ENCODE data around the gene PRKCQ. TPM values are rescaled to one million over a fixed set of nuclear protein-coding genes. Genes with fewer than 3 reads are reported as not detected.

PRKCQ gene
- total and polyA plus RNA-seq, 3 experiments from 2014 or later, result 44.1 to 55.3 (median 46.7) TPM

DNA sequence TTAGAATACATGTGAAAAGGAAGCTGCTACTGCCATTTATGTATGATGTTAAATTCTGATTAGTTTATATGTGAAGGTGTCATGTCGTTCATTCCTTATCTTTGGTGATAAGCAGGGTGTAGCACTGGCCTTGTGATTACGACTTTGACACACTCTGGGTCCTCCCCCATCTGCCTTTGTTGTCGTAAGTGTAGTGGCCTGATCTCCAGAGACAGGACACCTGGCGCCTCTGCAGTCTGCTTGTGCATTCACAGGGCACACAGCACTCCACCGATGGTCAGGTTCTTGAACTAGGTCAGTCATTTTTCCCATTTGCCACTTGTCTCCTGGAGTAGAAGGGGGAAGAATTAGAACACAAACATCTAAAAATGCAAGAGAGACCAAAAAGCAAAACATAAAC lies 186.0 kb downstream of the PRKCQ start:
- Mint-ChIP-seq H3K27me3 (no peaks in the 10 kb centered on the region), H3K4me3 (no peak overlapping the region), H3K9me3 (peaks cover 14 to 20% (median 18%) of the 10 kb centered on the region in 5 donors), H3K27ac (no peak overlapping the region), H3K4me1 (no peaks in the 10 kb centered on the region), H3K36me3 (peaks cover 3 to 21% (median 4%) of the 10 kb centered on the region in 3 donors)
- H3K4me3 ChIP-seq (ENCODE audit: low read length), result no peak overlapping the region
- no peaks in the 10 kb centered on the region for H3K4me1 ChIP-seq (ENCODE audit: insufficient read depth, low read length)
- no peak overlapping the region for H3K27ac ChIP-seq (ENCODE audit: low read depth, low read length)
- no peaks in the 10 kb centered on the region for H3K36me3 ChIP-seq (ENCODE audit: insufficient read depth, low read length)
- no peaks in the 10 kb centered on the region for H3K9me3 ChIP-seq (ENCODE audit: low read length)
- DNase-seq, result no peak
- ChIA-PET POLR2A (interaction anchor here (0.6 kb wide), 1 partner anchor 118 kb away, joined by 3 read pairs; no protein-coding TSS in a partner anchor), CTCF (no interaction called here)
- H3K27me3 ChIP-seq (ENCODE audit: insufficient read depth, low read length, poor library complexity, severe bottlenecking), result no peaks in the 10 kb centered on the region

DNA sequence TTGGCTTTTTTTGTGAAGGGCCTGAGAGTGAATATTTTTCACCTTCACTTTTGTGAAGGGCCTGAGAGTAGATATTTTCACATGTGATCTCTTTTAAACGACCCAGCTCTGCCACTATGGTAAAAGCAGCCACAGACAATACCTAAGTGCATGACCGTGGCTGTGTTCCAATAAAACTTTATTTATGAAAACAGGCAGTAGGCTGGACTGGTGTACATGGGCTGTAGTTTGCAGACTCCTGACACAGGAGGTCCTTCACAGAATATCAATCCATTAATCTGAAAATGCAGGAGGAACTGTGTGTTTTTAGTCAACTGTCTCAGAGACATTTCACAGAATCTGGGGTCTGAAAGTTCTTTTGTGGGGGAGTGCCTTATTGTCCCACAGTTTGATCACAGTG lies 186.9 kb downstream of the PRKCQ start:
- no peaks in the 10 kb centered on the region for H3K4me1 Mint-ChIP-seq
- no peak overlapping the region for H3K4me3 Mint-ChIP-seq
- no peak overlapping the region for H3K27ac ChIP-seq (ENCODE audit: low read depth, low read length)
- H3K27ac Mint-ChIP-seq, result peak overlapping the region in 1 of 8 donors; percentile 7
- no peaks in the 10 kb centered on the region for H3K9me3 ChIP-seq (ENCODE audit: low read length)
- peaks cover 14 to 20% (median 18%) of the 10 kb centered on the region in 5 donors for H3K9me3 Mint-ChIP-seq
- H3K27me3 Mint-ChIP-seq, result no peaks in the 10 kb centered on the region
- H3K36me3 Mint-ChIP-seq, result peaks cover 3 to 21% (median 4%) of the 10 kb centered on the region in 3 donors
- H3K4me3 ChIP-seq (ENCODE audit: low read length), result no peak overlapping the region
- H3K27me3 ChIP-seq (ENCODE audit: insufficient read depth, low read length, poor library complexity, severe bottlenecking), result no peaks in the 10 kb centered on the region
- CTCF ChIA-PET, result interaction anchor here (1.0 kb wide), 1 partner anchor 379 kb away, joined by 3 read pairs; no protein-coding TSS in a partner anchor
- DNase-seq, result no peak
- no peaks in the 10 kb centered on the region for H3K36me3 ChIP-seq (ENCODE audit: insufficient read depth, low read length)
- H3K4me1 ChIP-seq (ENCODE audit: insufficient read depth, low read length), result no peaks in the 10 kb centered on the region
- POLR2A ChIA-PET, result no interaction called here

DNA sequence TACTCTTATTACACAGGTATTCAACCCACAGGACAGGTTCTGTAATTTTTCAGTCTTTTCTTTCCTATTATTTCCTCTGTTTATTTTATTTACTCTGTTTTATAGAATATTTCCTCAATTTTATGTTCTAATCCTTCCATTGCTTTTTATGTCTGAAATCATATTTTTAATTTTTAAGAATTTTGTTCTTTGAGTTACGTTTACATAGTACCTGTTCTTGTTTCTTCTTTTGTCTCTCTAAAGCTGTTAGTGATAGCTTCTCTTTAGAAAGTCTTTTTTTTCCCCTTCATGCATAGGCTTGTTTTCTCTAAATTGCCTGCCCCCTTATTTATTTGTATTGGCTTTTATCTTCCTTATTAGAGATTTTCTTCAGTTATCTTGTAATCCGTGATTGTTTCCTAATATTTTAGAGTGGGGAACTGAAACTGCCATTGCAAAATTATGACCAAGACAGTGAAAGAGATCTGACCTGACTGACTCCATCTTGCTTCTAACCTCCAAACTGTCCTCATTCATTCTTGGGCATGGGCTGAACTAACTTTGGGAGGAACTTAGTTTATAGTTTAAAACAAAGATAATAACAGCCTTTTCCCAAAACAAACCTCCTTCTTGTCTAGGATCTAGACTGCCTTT lies 189.7 kb downstream of the PRKCQ start:
- Histone ChIP-seq H3K27ac (ENCODE audit: low read depth, low read length) (no peak overlapping the region), H3K9me3 (ENCODE audit: low read length) (no peaks in the 10 kb centered on the region), H3K4me1 (ENCODE audit: insufficient read depth, low read length) (no peaks in the 10 kb centered on the region), H3K27me3 (ENCODE audit: insufficient read depth, low read length, poor library complexity, severe bottlenecking) (no peaks in the 10 kb centered on the region), H3K36me3 (ENCODE audit: insufficient read depth, low read length) (no peaks in the 10 kb centered on the region), H3K4me3 (ENCODE audit: low read length) (no peak overlapping the region)
- no peaks in the 10 kb centered on the region for H3K4me1 Mint-ChIP-seq
- no peaks in the 10 kb centered on the region for H3K27me3 Mint-ChIP-seq
- CTCF ChIA-PET, result interaction anchor here (1.4 to 2.4 kb wide), 2 partner anchors 11 to 188 kb away, joined by 3 to 15 read pairs; no protein-coding TSS in a partner anchor
- H3K9me3 Mint-ChIP-seq, result peaks cover 14 to 20% (median 18%) of the 10 kb centered on the region in 5 donors
- no peak overlapping the region for H3K27ac Mint-ChIP-seq
- peaks cover 3 to 21% (median 4%) of the 10 kb centered on the region in 3 donors for H3K36me3 Mint-ChIP-seq
- no peak for DNase-seq
- no peak overlapping the region for H3K4me3 Mint-ChIP-seq
- POLR2A ChIA-PET, result no interaction called here

DNA sequence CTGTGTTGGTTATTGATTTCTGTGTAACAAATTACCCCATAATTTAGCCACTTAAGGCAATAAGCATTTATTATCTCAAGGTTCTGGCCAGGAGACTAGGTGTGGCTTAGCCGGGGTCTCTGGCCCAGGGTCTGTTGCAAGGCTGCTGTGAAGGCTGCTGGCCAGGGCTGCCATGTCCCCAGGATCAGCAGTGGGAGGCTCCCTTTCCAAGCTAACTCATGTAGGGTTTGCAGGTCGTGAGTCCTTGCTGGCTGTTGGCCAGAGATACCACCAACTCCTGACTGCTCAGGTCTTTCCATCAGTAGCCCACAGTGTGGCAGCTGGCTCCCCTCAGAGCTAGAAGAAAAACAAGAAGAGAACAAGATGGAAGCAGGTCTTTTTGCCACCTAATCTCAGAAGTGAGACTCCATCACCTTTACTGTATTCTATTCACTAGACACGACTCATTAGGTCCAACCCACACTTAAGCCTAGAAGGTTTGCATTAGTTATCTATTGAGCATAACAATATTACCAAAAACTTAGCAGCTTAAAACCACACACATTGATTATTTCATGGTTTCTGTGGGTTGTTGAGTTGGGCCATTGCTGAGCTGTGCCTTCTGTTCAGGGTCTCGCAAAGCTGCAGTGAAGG lies 191.7 kb downstream of the PRKCQ start:
- peaks cover 14 to 20% (median 18%) of the 10 kb centered on the region in 5 donors for H3K9me3 Mint-ChIP-seq
- Histone ChIP-seq H3K27ac (ENCODE audit: low read depth, low read length) (no peak overlapping the region), H3K9me3 (ENCODE audit: low read length) (no peaks in the 10 kb centered on the region), H3K4me1 (ENCODE audit: insufficient read depth, low read length) (no peaks in the 10 kb centered on the region), H3K27me3 (ENCODE audit: insufficient read depth, low read length, poor library complexity, severe bottlenecking) (no peaks in the 10 kb centered on the region), H3K4me3 (ENCODE audit: low read length) (no peak overlapping the region), H3K36me3 (ENCODE audit: insufficient read depth, low read length) (no peaks in the 10 kb centered on the region)
- H3K4me1 Mint-ChIP-seq, result no peaks in the 10 kb centered on the region
- CTCF ChIA-PET, result interaction anchor here (1.6 kb wide), 1 partner anchor 40 kb away, joined by 3 read pairs; no protein-coding TSS in a partner anchor
- no peak overlapping the region for H3K4me3 Mint-ChIP-seq
- H3K27ac Mint-ChIP-seq, result no peak overlapping the region
- H3K36me3 Mint-ChIP-seq, result peaks cover 1 to 21% (median 3%) of the 10 kb centered on the region in 3 donors
- POLR2A ChIA-PET, result no interaction called here
- H3K27me3 Mint-ChIP-seq, result no peaks in the 10 kb centered on the region
- no peak for DNase-seq

DNA sequence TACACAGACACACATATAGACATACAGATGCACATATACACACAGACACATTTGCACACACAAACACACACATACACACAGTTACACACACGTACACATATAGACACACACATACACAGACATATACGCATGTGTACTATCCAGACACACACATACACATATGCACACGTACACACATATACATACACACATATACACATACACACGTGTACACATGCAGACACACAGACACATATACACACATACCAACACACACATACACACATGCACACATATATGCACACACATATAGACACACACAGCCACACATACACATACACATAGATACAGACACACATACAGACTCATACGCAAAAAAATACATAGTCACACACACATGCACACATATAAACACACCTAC lies 193.1 kb downstream of the PRKCQ start:
- ChIA-PET CTCF (interaction anchor here (0.6 kb wide), 1 partner anchor 122 kb away, joined by 3 read pairs; no protein-coding TSS in a partner anchor), POLR2A (no interaction called here)
- H3K9me3 Mint-ChIP-seq, result peaks cover 14 to 21% (median 19%) of the 10 kb centered on the region in 5 donors
- H3K4me1 Mint-ChIP-seq, result peaks cover 6 to 8% (median 7%) of the 10 kb centered on the region in 3 donors
- peaks cover 0 to 28% (median 3%) of the 10 kb centered on the region in 3 donors for H3K36me3 Mint-ChIP-seq
- Histone ChIP-seq H3K36me3 (ENCODE audit: insufficient read depth, low read length) (no peaks in the 10 kb centered on the region), H3K27ac (ENCODE audit: low read depth, low read length) (no peak overlapping the region), H3K9me3 (ENCODE audit: low read length) (no peaks in the 10 kb centered on the region), H3K4me3 (ENCODE audit: low read length) (no peak overlapping the region), H3K27me3 (ENCODE audit: insufficient read depth, low read length, poor library complexity, severe bottlenecking) (no peaks in the 10 kb centered on the region), H3K4me1 (ENCODE audit: insufficient read depth, low read length) (peaks cover 6% of the 10 kb centered on the region)
- H3K27me3 Mint-ChIP-seq, result no peaks in the 10 kb centered on the region
- no peak overlapping the region for H3K4me3 Mint-ChIP-seq
- H3K27ac Mint-ChIP-seq, result no peak overlapping the region
- DNase-seq, result no peak

DNA sequence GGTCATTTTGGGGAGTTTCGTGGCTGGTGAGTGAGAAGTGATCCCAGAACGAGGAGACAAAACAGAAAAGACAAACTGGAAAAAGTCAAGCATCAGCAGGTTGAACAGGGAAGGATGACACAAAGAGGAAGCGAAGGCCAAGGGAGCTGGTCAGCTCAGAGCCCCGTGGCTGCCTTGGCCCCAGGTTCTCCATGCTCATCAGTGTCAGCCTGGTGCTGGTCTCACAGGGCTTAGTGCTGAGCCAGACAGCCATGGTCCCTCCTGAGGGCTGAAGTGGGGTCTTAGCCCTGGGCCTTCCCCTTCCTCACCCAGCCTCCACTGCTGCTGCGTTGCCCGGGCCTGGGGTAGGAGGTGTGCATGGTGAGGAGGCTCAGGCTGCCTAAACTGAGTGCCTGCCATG lies 193.7 kb downstream of the PRKCQ start:
- CTCF ChIA-PET, result interaction anchor here (1.0 kb wide), 1 partner anchor 15 kb away, joined by 3 read pairs; no protein-coding TSS in a partner anchor
- POLR2A ChIA-PET, result no interaction called here

DNA sequence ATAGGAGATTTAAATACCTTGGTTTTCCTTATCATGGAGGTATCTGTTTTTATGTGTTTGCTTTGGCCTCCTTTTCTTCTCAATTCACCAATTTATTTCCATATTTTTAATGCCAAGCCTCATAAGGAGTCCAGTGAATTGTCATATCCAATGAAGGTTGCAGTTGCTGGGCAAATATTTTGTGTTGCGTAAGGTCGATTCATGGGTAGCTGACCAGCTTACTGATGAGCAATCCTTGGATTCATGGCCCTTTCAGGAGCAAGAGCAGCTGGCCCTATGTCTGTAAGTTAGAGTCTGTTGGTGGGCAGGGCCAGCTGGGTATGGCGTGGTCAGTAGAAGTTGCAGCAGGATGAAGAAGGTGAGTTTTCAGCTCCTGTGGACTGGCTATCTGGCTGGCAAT lies 194.4 kb downstream of the PRKCQ start:
- H3K27ac Mint-ChIP-seq, result no peak overlapping the region
- peaks cover 10 to 16% (median 10%) of the 10 kb centered on the region in 3 donors for H3K4me1 Mint-ChIP-seq
- CTCF ChIA-PET, result interaction anchor here (0.8 to 1.0 kb wide), 2 partner anchors 16 to 83 kb away, joined by 3 read pairs; no protein-coding TSS in a partner anchor
- peaks cover 15 to 23% (median 20%) of the 10 kb centered on the region in 5 donors for H3K9me3 Mint-ChIP-seq
- peaks cover 0 to 1% of the 10 kb centered on the region in 2 donors for H3K27me3 Mint-ChIP-seq
- Histone ChIP-seq H3K36me3 (ENCODE audit: insufficient read depth, low read length) (no peaks in the 10 kb centered on the region), H3K27me3 (ENCODE audit: insufficient read depth, low read length, poor library complexity, severe bottlenecking) (no peaks in the 10 kb centered on the region), H3K27ac (ENCODE audit: low read depth, low read length) (no peak overlapping the region), H3K4me3 (ENCODE audit: low read length) (no peak overlapping the region), H3K9me3 (ENCODE audit: low read length) (no peaks in the 10 kb centered on the region), H3K4me1 (ENCODE audit: insufficient read depth, low read length) (peaks cover 13% of the 10 kb centered on the region)
- H3K4me3 Mint-ChIP-seq, result no peak overlapping the region
- peaks cover 4 to 32% (median 4%) of the 10 kb centered on the region in 3 donors for H3K36me3 Mint-ChIP-seq
- no peak for DNase-seq
- POLR2A ChIA-PET, result no interaction called here

More for the DNA sequence above, 193.7 kb downstream of the PRKCQ start:
- H3K4me1 ChIP-seq (ENCODE audit: insufficient read depth, low read length), result peaks cover 13% of the 10 kb centered on the region
- Mint-ChIP-seq H3K4me1 (peaks cover 9 to 14% (median 10%) of the 10 kb centered on the region in 3 donors), H3K27me3 (no peaks in the 10 kb centered on the region), H3K9me3 (peaks cover 14 to 20% (median 18%) of the 10 kb centered on the region in 5 donors), H3K27ac (peak overlapping the region in 2 of 8 donors; percentile 71 to 79), H3K36me3 (peaks cover 0 to 32% (median 3%) of the 10 kb centered on the region in 3 donors), H3K4me3 (no peak overlapping the region)
- no peak overlapping the region for H3K4me3 ChIP-seq (ENCODE audit: low read length)
- no peaks in the 10 kb centered on the region for H3K36me3 ChIP-seq (ENCODE audit: insufficient read depth, low read length)
- no peaks in the 10 kb centered on the region for H3K27me3 ChIP-seq (ENCODE audit: insufficient read depth, low read length, poor library complexity, severe bottlenecking)
- no peak overlapping the region for H3K27ac ChIP-seq (ENCODE audit: low read depth, low read length)
- no peak for DNase-seq
- no peaks in the 10 kb centered on the region for H3K9me3 ChIP-seq (ENCODE audit: low read length)

DNA sequence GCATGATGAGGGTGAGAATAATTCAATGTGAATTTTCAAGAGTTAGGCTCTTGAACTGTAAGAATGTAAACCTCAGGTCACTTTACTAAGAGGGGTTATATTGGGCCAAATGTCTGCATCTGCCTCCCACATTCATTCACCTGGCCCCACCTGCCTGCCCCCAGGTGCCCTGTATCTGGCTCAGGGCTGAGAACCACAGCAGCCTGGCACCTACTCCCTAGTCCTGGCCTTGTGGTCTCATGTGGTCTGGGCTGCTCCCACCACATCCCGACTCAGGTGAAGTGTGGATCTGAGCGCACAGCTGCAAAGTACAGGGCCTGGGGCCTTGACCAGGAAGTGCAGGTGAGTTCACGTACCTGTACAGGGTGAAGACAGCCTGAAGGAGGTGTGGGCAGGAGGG lies 195.2 kb downstream of the PRKCQ start:
- Mint-ChIP-seq H3K27ac (peak overlapping the region in 1 of 8 donors; percentile 8), H3K4me1 (peaks cover 10 to 16% (median 10%) of the 10 kb centered on the region in 3 donors), H3K27me3 (peaks cover 0 to 4% of the 10 kb centered on the region in 2 donors), H3K4me3 (no peak overlapping the region), H3K36me3 (peaks cover 4 to 30% (median 4%) of the 10 kb centered on the region in 3 donors), H3K9me3 (peaks cover 14 to 22% (median 20%) of the 10 kb centered on the region in 5 donors)
- Histone ChIP-seq H3K36me3 (ENCODE audit: insufficient read depth, low read length) (no peaks in the 10 kb centered on the region), H3K4me3 (ENCODE audit: low read length) (no peak overlapping the region), H3K9me3 (ENCODE audit: low read length) (no peaks in the 10 kb centered on the region), H3K27me3 (ENCODE audit: insufficient read depth, low read length, poor library complexity, severe bottlenecking) (no peaks in the 10 kb centered on the region), H3K4me1 (ENCODE audit: insufficient read depth, low read length) (peaks cover 13% of the 10 kb centered on the region), H3K27ac (ENCODE audit: low read depth, low read length) (no peak overlapping the region)
- POLR2A ChIA-PET, result no interaction called here
- DNase-seq, result no peak
- CTCF ChIA-PET, result interaction anchor here (0.9 kb wide), 1 partner anchor 370 kb away, joined by 3 read pairs; no protein-coding TSS in a partner anchor
